Breast epithelium (tissue), 3 donors: ENCODE results near the gene CDK10.

Experiments
- POLR2A ChIP-seq: fragments of 450-650 bp; IDR thresholded peaks from one replicate; pipeline ENCODE4 v1.6.1; 2016; ENCODE audit warnings: antibody characterized with exemption, mild to moderate bottlenecking, moderate library complexity
- POLR2AphosphoS5 ChIP-seq, 3 donors: sonication (generic); formaldehyde crosslinking; IDR thresholded peaks; one replicate each; pipeline ENCODE4 v1.6.1; 2017; ENCODE audit warnings: antibody characterized with exemption in 3 of 3

DNA sequence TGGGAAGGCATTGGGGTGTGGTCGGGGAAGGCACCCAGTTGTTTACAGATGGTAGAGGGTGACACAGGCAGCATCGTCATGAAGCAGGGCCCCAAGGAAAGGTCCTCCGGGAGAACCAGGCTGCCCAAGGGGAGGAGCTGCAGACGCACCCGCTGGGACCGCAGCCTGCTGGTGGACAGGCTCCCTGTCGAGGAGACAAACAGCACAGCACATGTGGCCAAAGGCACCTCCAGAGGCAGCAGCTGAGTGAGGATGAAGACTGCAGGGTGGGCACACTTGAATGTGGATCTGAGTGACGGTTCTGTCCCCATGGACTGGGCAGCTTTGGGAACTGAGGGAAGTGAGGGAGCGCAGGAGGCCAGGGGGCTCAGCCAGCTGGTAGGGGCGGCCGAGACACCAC is 41.4 kb upstream of the CDK10 start:
- TF ChIP-seq POLR2A (no peak), POLR2AphosphoS5 (IDR thresholded peaks at IDR 0.05) (no peak)
